UCSD-AML1 (cell line): Measurements from ENCODE around the gene TSN.

ENCODE experiments used
- DNase-seq: peaks from one replicate; lab custom pipeline; 2025; ENCODE audit not compliant: unreplicated experiment; lab: John Stamatoyannopoulos, UW

Gene TSN

DNA sequence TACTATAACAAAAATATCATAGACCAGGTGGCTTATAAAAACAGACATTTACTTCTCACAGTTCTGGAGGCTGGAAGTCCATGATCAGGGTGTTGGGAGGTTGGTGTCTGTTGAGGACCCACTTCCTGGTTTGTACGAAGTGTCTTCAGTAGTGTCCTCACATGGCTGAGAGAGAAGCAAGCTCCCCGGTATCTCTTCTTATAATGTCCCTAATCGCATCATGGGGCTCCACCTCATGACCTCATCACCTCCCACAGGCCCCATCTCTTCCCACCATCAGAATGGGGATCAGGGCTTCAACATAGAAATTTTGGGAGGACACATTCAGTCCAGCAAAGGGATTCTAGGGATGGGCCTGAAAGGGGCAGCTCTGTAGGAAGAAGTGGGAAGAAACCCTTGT is 14.0 kb upstream of the TSN start:
- no peak for DNase-seq

DNA sequence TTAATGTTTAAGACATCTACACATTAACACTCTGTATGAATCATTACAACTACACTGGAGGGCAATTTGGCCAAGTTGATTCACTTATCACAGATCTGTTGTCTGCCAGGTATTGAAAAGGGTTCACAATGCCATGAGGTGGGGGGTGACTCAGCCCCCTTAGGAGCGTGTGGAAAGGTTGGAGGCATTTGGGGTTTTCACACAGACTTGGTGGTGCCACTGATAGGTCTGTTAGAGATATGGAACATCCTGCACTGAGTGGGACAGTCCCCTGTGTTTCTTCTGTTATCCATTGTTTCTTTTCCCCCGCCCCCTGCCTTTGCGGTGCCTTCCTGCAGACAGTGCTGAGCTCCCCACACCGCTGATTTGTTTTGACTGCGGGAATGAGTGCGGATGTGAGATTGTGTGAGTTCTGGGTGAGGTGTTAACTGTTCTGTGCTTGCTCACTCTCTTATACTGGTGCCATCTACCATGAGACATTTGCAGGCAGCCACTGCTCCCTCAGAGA is 9.3 kb upstream of the TSN start:
- DNase-seq: no peak

DNA sequence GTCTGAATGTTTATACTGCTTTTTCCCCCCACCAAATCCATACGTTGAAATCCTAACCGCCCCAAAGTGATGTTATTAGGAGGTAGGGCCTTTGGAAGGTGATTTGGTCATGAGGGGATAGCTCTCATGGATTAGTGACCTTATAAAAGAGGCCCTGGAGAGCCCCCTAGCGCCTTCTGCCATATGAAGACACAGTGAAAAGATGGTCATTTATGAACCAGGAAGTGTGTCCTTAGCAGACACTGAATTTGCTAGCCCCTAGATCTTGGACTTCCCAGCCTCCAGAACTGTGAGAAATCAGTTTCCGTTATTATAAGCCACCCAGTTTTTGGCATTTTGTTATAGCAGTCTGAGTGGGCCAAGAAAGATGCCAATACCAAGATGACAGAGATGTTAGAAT is 7.2 kb upstream of the TSN start:
- DNase-seq: no peak

DNA sequence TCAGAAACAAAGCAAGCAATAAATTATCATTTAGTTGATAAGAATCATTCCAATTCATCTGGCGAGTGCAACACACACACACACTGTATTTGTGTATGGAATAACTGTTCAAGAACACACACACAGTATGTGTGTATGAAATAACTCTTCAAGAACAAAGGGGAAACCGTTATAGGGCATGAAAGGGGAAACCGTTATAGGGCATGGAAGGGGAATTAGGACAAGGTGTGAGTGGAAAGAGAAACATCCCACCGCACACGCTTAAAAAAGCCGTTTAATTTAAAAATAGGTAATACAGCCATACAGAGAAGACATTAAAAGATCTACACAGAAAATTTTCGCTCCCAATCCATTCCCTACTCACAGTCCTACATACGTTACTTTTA is 607 bp upstream of the TSN start:
- no peak for DNase-seq

DNA sequence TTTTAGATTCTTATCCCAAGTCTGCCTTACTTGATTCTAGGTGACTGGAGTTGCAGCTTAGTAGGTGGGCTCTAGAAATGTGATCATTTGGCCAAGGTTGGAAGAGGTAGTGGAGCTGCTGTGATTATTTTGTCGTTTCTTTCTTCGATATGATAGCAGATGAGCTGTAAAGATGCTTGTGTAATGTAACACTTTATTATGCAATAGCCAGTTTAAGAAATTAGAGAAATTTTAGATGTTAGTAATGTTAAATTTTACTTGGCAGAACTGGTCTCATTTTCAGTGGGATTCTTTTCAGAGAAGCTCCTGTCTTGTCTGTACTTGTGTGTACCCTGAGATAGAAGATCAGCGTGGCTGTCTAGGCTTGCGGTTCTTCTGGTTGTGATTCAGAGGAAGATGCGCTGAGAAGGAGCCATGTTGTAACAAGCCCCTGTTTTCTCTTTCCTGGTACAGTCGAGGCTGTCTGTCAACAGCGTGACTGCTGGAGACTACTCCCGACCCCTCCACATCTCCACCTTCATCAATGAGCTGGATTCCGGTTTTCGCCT is 9.3 kb downstream of the TSN start:
- DNase-seq: no peak

DNA sequence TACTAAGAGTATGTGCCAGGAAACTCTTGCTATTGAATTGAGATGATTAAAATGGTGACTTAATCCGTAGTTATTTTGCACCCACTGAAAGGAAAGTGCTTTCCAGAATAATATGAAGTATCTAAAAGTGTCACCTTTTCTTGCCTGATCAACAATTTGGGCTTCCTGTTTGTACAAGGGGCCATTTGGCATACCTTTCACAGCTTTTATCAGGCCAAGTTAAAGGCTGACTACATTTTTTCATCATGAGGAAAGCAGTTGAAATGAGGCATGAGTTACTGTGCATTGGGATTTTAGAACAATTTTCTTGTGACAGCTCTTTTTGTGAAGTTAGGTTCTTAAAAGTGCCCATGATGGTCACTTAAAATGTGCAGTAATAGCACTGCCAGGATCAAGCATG is 11.2 kb downstream of the TSN start:
- no peak for DNase-seq

DNA sequence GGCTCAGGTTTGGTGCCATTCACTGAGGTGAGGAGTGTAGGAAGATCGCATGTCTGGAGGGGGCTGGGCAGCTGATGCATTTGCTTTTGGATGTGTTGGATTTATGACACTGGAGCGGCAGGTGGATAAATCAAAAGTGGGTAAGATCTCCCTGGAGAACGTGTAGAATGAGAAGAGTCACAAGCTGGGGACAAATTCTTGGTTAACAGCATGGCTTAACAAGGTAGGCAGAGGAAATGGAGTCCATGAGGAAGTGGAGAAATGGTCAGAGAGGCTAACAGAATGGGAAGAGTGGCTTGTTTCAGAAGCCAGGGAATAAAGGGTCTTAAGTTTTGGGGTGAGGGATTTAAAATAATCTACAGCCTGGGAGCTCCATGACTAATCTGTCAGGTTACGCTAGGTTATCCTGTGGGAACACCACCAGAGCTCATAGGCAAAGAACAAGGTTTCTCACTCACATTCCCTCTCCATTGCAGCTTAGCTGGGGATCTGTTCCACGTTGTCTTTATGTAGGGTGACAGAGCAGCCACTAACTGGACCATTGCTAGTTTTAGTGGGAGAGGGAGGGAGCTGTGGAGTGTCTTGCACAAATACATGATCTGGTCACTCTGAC is 12.8 kb downstream of the TSN start:
- DNase-seq: no peak

DNA sequence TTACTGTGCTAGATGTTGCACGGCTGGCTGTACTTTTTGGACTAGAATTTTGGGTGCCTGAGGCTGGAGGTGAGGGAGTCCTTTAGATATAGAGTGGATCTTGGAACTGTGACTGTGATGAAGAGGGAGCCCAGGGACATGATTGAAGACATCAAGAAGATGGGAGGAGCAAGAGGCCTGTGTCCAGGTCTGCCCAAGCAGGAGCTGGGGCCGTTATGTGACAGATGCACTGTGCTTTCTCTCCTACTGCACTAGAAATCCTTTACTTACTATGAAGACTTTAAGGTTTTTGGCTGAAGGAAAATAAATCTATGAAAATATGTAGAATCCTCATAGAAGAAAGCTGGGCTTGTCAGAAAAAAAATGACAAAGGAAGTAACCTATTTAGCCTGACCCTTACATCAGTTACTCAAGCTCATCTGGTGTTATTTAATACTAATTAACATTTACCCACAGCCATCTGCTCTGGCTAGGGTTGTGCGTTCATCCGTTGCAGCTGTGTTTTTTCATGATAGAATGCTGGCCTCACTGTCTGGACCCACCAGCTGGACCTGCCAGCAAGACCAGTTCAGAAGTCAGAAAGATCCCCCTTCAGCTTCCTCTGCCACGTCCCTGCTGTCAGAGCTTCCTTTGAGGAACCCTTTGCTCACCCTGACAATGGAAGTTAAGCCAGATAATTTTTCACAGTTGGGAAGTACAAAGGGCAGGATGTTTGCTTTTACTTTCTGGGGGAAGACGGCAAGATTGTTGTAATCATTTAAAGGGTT is 16.7 kb downstream of the TSN start:
- peak; percentile 26 for DNase-seq

DNA sequence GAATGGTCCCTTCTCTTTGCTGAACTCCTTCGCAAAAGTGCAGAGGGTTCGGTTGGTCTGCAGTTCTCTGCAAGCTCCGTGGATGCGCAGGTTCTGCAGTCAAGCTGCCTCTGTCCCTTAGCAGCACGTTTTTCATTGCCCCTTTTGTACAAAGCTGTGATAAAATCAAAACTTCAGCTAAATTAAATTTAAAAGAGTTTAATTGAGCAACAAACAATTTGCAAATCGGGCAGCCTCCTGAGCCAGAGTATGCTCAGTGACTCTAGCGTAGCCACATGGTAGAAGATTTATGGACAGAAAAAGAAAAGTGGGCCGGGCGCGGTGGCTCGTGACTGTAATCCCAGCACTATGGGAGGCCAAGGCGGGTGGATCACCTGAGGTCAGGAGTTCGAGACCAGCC is 18.8 kb downstream of the TSN start:
- no peak for DNase-seq

DNA sequence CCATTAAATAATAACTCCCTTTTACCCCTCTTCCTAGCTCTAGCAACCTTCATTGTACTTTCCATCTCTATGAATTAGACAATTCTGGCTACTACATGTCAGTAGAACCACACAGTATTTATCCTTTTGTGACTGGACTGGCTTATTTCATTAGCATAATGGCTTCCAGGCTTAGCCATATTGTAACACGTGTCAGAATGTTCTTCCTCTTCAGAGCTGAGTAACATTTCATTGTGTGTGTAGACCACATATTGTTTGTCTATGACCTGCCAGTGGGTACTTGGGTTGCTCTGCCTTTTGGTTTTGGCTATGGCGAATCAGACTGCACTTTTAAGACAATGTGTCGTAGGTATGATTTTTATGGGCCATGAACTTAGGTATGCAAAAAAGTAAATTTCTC is 20.9 kb downstream of the TSN start:
- no peak for DNase-seq

DNA sequence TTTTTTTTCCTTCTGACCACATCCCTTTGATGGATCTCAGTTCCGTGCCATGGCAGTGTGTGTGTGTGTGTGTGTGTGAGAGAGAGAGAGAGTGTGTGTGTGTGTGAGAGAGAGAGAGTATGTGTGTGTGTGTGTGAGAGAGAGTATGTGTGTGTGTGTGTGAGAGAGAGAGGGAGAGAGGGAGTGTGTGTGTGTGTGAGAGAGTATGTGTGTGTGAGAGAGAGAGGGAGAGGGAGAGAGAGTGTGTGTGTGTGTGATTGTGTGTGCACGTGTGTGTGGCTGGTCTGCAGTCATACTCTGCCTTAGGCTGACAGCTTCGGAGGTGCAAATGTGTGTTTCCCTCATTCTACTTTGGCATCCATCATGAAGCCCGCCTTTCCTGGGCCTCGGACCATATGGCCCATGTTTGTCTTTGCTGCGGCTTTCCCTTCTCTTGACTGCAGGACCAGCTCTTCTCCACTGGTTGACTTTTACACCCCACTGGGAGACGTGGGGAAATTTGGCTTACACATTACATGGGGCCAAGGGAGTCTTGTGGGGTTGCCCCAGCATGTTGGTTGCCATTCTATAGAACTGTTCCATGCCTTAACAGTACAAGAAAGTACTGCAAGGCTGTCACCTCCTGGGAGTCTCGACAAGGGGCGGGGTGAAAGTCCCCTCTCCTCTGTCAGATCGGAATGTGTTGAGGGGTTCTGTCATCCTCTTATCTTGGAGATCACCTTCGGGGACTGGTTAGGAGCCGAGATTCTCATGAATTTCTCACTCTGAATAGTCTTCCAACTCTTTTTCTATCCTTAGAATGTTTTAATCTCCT is 21.6 kb downstream of the TSN start:
- DNase-seq: no peak

DNA sequence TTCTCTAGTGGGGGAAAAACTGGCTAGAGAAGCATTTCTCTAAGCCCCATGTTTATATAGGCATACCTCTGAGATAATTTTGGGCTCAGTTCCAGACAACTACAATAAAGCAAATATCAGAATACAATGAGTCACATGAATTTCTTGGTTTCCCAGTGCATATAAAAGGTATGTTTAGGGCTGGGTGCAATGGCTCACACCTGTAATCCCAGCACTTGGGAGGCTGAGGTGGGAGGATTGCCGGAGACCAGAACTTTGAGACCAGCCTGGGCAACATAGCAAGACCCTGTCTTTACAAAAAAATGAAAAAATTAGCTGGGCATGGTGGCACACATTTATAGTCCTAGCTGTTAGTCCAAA is 22.2 kb downstream of the TSN start:
- no peak for DNase-seq

DNA sequence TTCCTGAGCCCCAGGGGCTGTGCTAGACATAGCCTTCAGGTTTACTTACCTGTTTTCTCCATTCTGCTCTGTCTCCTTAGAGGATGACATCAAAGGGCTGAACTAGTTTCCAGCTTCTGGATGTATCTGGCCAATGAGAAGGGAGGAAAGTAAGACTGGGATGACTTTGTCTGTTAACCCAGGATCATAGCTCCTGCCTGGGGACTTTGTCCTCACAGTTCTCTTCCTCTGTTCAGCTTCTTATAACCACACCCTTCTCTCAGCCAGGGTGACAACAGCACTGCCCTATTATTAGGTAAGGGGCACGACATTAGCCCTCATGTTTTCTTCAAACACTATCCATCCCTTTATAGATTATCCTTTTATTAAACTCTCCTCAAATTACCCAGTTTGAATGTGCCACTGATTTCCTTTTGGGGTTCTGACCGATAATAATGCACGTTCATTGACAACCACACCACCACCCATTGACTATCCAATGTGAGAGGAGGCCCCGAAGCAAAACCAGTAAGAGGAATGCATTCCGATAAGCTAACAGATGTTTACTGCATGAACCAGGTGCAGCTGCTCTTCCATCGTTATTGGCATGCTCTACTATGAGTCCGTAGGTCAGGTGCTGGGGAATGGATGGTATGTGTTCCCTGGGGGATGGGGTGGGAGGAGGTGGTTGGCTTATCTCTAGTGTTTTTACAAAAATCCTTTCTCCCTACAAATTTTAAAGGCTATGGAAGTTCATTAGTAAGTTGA is 23.5 kb downstream of the TSN start:
- no peak for DNase-seq

DNA sequence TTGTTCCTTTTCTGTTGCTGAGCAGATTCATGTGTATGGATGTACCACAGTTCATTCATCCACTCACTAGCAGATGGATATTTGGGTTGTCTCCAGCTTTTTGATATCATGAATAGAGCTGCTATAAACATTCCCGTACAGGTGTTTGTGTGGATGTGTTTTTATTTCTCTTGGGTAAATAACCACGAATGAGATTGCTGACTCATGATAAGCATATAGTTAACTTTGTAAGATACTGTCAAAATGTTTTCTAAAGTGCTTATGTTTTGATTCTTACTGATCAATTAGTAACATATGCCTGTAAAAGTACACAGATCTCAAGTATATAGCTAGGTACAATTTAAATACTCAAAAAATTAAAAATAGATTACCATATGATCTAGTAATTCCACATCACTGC is 27.7 kb downstream of the TSN start:
- DNase-seq: no peak

DNA sequence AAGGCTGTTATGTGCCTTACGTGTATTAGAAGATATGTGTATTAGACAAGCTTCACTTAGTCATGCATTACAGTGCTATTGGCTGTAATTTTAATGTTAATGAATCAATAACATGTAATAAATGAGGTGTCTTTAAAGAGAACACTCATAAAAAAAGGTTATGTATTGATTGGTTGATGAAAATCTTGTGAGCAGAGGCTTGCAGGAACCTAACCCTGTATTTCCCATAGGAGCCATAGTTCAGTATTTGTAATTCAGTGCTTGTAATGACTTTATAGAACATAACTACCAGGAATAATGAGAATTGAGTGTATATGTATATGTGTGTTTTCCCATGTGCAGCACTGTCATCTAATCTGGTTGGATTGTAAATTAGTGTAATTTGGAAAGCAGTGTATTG is 33.2 kb downstream of the TSN start:
- no peak for DNase-seq

DNA sequence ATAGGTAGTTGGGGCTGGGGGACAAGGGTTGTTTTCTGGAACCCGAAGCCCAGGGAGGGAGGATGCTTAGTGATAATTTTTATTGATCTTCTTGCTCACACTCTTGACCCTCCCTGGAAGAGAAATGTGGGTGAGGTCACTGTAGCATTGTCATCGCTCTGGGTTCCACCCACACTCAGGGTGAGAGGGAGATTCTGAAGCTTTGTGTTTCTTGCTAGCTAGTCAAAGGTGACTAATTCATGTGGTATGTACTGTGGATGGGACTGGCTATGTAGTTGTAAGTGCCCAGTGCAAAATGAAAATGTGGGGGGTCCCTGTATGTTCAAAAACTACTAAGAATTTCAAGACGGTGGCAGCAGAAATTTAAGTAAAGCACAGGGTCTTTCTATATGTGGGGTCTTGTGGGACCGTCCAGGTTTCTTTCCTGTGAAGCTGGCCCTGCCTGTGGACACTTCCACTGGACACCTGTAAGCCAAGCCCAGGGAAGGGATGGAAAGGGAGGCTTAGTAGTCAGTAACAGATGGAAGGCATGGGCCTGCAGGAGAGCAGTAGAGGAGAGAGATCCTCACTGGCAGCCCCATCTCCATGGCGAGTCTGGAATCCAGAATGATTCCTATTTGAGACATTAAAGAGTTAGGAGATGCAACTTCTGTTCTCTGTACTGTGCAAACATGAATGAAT is 35.0 kb downstream of the TSN start:
- no peak for DNase-seq

DNA sequence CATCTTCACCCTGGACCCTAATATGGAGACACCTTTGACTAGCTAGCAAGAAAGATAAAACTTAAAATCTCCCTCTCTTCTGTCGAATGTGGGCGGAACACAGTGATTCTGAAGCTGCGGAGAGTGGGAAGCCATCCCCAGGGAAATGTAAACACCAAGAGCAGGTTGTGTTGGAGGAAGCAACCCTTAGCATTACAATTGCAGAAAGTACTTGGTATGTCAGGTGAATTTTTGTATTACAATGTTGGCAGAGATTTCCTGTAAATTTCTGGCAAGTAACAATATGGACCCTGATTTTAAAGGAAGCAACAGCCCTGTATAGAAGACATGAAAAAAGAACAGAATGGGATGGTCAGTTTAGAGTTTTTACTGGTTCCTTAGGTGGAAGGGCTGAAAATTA is 35.8 kb downstream of the TSN start:
- no peak for DNase-seq

DNA sequence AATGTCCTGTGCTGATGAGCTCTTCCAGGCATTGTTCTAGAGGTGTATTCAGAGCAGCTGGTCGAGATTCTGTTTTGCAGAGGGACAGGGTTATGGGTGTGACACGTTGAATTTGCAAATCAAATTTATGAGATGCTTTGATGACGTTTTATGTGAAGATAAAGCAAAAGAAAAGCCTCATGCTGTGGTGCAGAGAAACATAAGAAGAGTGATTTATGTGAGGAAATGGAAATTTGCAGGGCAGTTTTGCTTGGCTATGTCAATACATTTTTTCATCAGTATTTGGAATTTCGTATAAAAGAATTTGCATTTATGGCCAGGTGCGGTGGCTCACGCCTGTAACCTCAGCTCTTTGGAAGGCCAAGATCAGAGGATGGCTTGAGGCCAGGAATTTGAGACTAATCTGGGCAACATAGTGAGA is 36.4 kb downstream of the TSN start:
- no peak for DNase-seq

DNA sequence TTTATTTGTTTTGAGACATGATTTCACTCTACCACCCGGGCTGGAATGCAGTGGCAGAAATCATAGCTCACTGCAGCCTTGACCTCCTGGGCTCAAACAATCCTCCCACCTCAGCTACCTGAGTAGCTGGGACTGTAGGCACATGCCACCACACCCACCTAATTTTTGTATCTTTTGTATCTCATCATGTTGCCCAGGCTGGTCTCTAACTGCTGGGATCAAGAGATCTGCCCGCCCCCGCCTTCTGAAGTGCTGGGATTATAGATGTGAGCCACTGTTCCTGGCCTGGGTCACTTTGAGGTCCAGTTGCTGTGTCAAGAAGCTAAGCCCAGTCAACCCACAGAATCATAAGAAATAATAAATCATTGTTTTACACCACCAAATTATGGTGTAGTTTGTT is 38.4 kb downstream of the TSN start:
- DNase-seq: no peak

DNA sequence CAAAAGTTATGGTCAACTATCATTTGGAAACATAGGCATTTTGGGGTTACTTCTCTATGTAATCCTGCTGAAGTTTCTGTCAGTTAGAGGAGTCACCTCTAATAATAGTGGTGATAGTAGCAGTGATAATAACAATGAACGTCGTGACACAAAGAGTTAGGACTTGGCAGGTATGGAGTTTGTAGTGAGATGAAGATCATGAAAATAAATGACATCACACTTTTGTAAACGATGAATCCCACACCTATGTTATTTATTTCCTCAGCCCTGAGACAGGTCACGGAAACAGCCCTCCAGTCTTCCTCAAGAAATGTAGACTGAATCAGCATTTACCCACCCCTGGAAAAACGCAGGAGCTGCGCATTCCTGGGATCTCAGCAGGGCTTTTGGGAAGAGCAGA is 38.8 kb downstream of the TSN start:
- DNase-seq: no peak

DNA sequence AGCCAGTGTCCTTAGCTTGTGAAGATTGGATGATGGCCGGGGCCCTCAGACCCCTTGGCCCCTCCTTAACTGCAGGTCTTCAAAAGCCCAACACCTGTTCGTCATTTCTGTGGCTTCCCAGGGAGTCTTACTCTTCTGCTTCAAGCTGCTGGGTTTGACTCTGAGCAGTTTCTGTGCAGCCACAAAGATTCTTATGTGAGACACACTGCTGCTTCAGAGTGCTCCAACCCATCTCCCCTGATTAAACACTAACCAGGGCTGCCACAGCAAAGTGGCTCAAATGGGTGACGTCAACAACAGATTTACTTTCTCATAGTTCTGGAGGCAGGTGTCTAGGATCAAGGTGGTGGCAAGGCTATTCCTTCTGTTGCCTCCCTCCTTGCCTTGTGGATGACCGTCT is 40.8 kb downstream of the TSN start:
- DNase-seq: no peak
